ENCODE results near the gene NISCH.

NISCH gene

DNA sequence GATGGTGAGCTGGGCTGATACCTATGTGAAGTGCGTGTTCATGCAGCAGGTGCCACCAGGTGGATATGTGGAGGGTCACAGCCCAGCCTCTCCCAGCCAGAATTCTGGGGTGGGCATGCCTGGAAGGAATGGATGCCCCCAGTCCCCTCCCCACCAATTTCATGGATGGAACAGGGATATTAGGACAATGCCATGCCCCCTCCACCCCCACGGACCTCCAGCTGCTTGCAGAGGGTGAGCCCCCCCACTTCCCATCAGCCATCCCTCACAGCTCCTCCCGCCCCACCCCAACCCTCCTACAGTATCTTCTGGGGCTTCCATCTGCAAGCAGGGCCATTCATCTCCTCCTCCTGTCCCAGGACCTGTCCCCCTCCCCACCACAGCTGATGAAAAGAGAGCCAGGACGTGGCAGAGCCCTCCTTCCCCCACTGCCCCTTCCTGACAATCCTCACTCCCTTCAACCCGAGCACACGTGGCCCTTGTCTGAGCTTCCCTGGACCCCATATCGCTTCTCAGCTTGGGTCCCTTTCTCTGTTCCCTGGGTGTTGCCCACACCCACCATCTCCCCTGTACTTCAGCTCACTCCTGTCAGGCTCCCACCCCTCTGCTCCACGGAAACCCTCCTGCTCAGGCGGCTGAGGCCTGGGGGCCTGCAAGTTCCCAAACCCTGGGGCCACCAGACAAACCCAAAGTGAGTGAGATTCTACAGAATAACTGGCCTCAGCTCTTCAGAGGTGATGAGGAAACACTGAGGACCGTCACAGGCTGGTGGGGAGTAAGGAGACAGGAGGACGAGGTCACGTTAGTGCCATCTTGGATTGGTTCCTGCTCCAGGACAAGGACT lies 7.7 kb upstream of the NISCH start:
- no peak for DNase-seq

DNA sequence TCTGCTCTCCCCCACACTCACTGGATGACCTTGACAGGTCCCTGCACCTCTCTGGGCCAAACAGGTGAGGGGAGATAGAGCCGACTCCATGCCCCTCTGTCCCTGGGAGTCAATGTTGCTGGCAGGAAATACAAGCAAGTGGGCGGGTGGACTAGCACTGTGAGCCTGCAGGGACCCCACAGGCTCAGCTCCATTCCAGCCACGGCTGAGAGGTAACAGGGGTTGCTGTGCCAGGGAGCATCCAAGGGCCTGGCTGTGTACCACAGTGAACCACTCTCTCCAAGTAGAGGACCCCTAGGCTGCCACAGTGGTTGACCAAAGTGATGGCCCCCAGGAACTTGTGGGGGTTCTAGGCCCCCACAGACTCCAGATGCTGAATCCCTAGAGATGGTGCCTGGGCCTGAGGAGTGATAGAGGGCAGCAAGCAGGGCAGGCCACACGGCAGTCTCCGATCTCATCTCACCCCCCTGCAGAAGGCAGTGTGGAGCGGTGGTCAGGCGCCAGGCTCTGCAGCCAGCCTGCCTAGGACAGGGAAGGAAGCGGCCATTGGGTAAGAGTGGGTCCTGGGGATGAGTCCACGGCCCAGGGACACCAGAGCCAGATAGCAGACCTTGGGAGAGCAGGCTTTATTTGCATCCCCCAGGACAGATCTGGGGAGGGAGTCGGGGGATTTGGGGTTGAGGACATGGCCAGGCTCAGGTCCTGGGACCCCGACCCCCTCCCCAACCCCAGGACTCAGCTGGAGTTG lies 4.7 kb upstream of the NISCH start:
- no peak for DNase-seq

DNA sequence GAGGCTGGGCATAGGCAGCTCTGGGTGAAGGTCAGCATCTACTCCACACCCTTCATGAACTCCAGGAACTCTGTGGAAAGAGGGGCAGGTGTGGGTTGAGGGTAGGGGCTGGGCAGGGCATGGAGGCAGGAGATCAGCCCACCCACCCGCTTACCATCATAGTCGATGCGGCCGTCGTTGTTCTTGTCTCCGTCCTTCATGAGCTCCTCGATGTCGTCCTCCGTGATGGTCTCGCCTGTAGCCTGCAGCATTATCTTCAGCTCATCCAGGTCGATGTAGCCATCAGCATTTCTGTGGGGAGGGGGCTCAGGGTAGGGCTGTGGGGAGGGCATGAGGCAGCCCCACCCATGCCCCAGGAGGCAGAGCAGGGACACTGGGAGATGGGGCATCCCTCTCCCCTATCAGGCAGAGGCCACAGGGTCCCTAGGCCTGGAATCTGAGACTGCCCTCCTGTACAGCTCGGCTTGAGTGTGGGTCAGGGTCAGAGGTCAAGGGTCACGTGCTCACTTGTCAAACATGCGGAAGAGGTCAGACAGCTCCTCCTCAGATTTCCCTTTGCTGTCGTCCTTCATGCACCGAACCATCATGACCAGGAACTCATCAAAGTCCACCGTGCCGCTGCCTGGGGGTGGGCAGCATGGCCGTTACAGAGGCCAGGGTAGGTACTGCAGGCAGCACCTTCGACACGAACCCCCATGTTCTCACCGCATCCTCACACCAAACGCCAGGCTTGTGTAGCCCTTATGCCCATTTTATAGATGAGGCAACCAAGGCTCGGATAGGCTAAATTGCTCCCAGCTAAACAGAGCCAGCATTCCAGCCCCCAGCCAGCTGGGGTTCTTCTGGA lies 3.9 kb upstream of the NISCH start:
- DNase-seq: no peak

DNA sequence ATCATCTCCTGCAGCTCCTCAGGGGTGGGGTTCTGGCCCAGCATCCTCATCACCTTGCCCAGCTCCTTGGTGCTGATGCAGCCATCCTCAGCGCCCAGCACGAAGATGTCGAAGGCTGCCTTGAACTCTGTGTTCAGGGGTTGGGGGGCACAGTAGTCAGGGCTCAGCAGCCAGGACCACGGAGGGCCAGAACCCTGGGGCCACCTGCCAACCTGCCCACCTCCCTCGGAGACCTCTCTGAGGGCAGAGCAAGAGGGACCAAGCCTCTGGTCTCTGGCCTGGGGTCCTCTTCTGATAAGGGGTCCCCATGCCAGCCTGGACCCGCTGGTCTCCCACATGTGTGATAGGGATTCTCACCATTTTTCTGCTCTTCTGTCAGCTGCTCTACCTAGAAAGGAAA lies 3.3 kb upstream of the NISCH start:
- no peak for DNase-seq

DNA sequence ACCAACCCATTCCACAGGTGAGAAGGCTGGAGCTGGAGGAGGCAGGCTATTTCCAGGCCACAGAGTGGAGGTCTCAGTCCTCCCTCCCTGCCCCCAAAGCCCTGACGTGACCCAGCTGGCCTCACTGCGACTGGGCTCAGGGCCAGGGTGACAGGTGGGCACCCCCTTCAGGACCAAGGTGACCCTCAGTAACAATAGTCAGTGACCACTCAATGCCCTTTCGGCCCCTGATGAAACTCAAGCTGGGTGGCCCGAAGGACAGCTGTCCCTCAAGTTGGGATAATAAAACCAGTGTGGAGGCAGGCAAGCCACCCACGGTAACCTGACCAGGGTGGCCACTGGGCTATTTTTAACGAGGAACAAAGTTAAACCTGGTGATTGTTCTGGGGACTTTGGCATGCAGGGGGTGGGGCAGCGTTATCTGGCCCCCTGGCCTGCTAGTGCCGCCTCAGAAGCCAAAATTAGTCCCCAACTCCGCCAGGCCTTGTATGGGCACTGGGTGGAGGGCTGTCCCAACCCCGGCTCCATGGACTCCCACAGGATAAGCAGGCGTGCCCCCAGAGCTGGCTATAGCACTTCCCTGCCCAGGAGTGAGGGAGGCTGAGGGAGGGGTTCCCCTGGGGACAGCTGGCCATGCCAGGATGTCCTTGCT lies 2.7 kb upstream of the NISCH start:
- no peak for DNase-seq

DNA sequence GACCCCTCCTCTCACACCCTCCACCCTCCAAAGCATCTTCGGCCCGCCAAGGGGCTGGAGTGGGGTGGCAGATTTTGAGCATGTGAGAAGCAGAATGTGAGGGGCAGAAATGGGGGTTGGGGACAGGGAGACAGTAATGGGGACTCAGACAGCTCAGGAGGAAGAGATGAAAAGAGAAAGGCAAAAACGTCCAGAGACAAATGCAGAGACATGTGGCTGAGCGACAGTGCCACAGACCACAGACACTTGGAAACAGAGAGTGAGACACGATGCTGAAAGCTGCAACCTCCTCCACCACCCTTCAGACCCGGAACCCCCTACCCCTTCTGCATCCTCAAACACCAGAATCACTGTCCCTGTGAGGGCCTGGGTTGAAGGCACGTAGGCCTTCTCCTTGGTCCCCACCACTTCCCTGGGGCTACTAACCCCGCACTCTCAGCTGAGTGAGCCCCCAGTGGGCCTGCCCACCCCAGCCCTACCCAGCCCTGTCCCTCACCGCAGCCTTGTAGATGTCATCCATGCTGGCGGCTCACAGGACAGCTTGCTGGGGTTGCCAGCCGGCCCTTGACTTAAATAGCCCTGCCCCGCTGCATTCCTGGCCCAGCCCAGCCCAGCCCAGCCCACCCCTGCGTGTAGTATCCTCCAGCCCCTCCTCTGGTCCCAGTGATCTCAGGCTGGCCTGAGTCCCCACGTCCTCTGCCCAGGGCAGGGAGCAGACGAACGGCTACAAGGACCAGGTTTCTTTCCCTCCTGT lies 1.7 kb upstream of the NISCH start, which contains the start of gene TNNC1:
Gene TNNC1 (minus strand): TSS at position 546 of the 754 bp plus-strand sequence. CDS start 26 bp downstream, at position 520.
- DNase-seq: no peak

DNA sequence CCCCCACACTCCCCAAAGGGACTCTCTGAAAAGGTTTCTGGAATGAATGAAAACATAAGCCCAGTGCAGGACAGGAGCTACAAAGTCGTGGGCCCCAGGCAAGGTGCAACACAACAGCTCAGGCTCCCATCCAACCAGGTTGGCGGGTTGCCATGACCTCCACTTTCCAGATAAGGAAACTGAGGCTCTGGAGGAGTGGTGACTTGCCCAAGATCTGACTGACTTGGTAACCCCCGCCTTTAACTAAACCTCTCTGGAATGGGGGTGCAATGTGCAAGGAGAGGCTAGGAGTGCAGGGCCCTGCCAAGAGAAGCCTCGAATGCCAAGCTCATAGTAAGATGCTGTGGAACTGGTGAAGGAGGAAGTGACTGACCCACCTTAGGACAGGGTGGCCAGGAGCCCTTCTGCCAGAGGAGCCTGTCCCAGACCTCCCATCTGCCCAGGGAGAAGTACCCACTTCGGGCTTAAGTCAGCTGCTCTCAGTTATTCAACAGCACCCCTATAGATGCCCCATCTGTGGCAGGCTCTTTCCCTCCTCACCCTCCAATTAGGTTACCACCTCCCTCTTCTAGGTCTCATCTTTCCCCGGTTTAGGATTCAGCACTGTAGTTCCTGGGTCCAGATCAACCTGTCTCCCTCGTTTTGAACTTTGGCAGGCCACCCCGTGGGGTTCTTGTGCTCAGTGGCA lies 1.0 kb upstream of the NISCH start:
- DNase-seq: no peak

DNA sequence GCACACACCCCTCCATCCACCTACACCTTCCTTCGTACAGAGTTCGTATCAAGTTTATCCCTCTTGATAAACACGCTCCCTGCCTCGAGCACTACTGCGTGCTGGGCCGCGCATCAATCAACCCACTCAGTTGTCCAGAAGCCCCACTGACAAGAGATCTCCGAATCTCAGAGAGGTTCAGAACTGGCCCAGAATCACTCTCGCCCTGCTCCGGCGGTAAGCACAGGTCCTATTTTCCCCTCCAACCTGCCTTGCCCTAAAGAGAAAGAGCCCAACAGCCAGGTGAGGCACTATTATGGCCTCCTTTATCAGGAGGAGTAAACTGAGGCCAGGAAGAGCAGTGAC lies 494 bp upstream of the NISCH start:
- DNase-seq: no peak

DNA sequence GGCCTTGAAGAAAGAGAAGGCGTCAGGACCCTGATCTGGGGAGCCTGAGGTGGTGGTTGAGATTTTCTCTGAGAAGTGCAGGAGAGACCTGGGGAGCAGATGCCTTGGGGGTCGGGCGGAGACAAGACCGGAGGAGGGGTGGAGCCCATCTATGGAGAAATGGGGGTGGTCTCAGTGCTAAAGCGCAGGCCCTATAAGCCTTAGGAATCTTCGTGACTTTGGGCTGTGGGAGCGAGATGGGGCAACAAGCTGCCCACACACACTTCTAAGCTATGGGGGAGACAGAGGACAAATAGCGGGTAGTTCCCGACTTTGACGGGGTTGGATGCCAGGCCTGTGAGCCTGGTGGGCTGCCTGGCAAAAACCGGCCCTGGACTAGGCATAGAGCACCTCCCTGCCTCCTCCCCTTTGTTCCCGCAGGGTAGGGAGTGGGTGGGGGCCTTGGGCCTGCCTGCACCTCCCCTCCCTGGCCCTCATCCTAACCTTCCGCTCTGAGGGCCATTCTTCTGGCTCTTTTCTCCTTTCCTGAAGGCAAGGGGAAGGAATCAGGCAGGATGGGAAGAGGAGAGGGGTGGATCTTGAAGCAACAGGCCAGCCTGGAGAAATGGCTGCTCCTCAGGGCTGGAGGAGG lies 880 bp downstream of the NISCH start:
- DNase-seq: no peak

DNA sequence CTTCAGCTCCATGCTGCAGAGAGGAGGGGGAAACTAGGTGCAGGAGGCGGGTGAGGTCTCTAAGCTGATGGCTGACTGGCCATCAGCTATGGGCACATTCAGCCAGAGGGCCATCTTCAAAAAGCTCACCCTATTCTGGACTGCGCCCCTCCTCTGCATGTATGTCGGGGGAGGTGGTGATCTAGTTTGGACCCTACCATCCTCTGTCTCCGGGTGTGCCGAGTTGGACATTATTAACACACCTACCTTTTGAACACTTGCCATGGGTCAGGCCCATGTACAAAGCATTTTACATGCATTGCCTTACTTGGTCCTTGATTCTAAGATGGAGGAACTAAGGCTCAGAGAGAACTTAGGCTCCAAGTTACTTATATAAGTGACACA lies 1.4 kb downstream of the NISCH start:
- DNase-seq: no peak

DNA sequence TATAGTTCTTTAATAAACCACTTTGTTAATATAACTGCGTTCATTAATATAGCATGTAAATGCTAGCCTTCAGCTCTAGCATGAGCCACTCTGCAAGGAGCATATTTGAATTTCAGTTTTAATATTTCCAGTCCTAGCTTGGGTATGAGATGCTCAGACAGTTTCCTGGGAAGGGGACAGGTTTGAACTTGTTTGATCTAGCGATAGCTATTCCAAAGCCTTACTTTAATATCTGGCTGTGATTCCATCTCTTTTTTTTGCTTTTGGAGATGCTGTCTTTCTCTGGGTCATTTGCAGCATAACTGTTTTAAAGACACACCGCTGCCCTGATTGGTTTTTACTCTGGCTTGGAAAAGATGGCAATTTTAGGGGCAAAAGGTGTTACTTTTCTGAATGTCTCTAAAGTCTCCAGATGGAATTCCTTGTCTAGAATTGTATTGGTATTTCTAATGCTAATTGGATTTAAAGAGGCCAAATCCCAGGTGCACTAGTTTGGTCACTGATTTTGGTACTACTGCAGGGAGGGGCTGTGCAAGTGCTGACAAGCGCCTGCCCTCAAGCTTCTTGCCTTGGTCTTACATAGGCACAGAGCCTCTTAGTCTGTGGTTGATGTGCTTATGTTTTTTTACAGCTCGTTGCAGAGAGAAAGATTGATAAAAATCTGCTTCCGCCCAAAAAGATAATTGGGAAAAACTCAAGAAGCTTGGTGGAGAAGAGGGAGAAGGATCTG lies 2.8 kb downstream of the NISCH start:
- DNase-seq: no peak

DNA sequence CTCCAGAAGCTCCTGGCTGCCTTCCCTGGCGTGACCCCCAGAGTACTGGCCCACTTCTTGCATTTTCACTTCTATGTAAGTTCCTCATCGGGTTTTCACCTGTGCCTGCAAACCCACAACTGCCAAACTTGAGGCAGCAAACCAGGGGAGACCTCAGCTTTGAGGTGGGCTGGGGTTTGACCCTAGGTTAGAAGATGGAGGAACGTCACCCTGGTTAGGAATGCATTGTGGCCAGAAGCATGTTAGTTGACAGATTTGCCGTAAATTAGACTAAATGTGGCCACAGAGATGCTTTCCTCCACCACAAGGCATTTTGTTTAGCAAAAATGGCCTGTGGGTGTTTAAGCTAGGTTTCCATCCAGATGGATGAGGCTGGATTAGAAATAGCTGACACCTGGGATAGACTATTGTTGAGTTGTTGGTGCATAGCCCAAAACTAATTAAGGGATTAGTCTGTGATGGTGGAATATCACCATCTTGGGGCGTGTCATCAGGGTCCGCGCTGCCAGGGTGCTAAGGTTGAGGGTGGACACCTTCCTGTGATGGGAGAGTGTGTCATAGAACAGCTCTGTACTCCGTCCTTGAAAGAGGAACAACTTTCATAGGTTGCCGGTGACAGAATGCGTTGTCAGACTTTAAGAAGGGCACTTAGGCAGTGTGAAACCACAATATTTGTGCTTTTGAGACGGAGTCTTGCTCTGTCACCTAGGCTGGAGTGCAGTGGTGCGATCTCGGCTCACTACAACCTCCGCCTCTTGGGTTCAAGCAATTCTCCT lies 3.6 kb downstream of the NISCH start:
- DNase-seq: no peak

DNA sequence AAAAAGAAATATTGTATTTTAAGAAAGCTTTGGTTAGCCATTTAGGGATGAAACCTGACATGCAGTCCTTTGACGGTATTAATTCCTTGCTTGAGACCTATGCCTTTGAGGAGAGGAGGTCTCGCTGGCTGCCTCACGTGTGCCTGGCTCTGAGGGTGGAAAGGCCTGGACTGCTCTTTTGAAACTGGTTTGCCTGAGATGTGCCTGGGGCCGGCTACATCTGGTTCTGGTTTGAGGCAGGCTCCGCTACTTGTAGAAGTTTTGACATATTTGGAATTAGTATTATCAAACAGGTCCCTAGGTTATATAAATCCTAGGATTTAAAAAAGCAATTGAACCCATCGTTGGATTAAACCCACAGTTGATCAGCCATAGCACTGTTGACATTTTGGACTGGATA lies 6.5 kb downstream of the NISCH start:
- no peak for DNase-seq

DNA sequence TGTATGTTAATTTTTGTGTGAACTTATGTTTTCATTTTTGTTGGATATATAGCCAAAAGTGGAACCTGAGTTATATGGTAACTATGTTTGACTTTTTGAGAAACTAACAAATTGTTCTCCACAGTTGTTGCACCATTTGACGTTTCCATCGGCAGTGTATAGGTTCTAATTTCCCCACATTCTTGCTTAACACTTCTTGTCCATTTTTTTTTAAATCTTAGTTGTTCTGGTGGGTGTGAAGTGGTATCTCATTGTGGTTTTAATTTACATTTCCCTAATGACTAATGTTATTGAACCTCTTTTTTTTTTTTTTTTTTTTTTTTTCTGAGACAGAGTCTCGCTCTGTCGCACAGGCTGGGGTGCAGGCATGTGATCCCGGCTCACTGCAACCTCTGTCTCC lies 8.0 kb downstream of the NISCH start:
- no peak for DNase-seq

DNA sequence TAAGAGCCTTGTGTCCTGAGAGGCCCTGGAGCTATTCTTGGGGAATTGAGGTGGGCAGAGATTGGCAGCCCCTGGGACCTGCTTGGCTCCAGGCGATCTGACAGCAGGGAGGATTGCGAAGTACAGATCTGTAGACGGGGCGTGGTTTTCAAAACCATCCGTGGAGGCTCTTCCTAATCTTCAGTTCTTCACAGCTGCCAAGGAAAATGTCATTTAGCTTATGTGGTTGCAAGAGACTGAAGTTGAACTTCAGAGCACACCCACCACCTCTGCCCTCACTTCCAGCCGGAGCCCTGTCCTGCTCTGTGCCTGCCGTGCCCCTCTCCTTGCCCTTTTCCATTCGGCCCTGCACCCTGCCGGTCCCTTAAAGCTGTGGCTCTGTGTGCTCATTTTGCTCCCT lies 12.9 kb downstream of the NISCH start:
- DNase-seq: no peak

DNA sequence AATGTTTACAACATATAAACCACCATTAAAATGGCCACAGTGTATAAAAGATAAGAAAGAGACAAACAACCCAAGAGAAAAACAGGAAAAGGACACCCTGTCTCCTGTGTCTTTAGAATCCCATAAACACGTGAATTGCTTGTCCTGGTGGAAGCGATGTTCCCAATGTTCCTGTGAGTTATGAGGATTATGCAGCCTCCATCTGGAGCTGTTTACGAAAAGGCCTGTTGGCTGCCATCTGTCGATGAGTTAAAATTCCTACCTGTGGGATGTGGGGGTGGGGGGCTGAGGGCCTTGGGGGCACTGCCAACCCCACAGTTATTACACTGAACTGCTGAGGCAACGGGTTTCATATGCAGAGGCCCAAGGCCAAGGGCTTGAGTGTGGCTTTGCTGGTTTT lies 13.6 kb downstream of the NISCH start:
- no peak for DNase-seq

DNA sequence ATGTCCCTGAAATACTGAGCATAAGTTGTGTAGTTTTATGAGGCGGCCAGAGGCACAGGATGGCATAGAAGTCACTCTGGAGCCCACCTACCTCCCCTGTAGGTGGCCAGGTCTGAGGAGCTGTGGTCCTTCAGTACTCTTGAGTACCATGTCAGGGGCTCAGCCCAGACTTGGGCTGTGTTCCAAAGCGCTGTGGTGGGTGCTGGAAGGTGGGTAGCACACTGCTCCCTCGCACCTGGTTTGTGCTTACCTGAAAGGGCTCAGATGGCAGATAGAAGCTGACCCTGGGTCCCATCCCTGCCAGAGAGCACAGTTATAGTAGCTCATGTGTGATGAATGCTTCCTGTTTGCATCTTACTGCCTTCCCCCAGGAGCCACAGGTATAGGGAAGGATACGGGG lies 15.5 kb downstream of the NISCH start:
- no peak for DNase-seq

DNA sequence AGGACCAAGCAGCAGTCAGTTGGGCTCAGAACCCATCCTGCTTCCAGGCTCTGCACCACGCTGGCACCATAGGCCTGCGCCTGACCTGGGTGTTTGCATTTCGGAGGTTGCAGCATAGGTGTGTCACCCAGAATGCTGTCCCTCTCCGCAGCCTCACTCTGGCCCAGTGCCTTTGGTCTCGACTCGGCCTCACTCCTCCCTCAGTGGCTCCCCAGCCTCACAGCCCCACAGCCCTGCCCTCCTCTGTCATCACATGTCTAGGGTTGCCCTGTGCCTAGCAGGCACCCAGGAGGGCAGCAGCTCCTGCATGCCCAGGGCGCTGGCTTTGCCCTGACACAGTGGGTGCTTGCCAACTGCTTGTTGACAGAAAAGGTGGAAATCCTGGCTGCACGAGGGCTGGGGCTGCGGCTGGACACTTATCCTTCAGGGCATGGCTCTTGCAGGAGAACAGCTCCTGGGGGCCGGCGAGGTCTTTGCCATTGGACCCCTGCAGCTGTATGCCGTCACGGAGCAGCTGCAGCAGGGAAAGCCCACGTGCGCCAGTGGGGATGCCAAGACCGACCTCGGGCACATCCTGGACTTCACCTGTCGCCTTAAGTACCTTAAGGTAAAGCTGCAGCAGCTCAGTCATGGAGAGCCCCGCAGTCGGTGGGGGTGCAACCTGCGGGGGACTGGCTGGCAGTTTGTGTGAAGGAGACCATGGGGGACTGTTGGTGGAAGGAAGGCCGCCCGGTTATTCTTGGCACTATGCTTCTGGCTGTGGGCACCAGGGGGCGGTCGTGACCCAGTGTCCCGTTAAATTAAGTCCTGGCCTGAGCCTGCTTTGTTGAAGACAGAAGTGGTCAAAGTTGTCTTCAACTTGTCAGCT lies 16.2 kb downstream of the NISCH start:
- no peak for DNase-seq
